GM13976 (cell line): ENCODE results near the gene XRCC4.
"Not testable (repeated sequence)": the region's sequence is repeated elsewhere in the genome, so short reads cannot be mapped to it uniquely, and the experiment has no call there.

Experiments used
- DNase-seq: peaks from one replicate; pipeline ENCODE4 v3.0.0; 2012; ENCODE audit warnings: low spot score
- CTCF ChIP-seq: IDR thresholded peaks from 2 replicates; pipeline ENCODE4 v1.5.1; 2012; ENCODE audit warnings: borderline replicate concordance, mild to moderate bottlenecking; ENCODE audit not compliant: insufficient read depth; ENCODE audit errors: extremely low read depth, missing control alignments, control extremely low read depth
- in situ Hi-C: fragments of 300-500 bp; cut with MboI; formaldehyde crosslinking; loops from one replicate; pipeline ENCODE4 v1.12.0; 2022; ENCODE audit warnings: low sequenced_read_pairs, mixed read lengths, inconsistent platforms; ENCODE audit not compliant: unreplicated experiment

The XRCC4 gene

DNA sequence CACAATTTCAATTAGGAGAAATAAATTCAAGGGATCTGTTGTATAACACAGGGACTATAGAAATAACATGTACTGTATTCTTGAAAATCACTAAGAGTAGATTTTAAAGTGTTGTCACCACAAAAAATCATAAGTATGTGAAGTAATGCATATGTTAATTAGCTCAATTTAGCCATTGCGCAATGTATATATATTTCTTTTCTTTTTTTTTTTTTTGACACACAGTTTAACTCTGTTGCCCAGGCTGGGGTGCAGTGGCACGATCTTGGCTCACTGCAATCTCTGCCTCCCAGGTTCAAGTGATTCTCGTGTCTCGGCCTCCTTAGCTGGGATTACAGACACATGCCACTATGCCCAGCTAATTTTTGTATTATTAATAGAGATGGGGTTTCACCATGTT is 70.2 kb downstream of the XRCC4 start:
- in situ Hi-C loops, result no loop called here
- no peak for TF ChIP-seq CTCF
- DNase-seq, result no peak

DNA sequence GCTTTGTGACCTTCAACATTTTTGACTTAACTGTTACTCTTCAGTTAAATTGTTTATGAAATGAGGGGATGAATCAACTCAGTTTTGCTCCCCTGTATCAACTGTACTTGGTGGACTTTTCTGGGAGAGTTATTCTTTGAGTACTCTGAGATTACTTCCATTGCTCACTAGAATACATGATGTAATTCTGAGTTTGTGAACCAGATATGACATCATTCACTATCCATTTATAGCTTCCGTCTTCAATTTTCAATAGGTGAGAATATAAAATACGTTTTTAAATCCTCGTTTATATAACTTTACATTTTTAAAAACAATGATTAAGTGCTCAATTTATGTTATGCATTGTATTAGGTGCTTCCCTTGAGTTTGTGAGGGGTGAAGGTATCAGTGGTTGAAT is 71.0 kb downstream of the XRCC4 start:
- no peak for TF ChIP-seq CTCF
- no peak for DNase-seq
- in situ Hi-C loops, result no loop called here

DNA sequence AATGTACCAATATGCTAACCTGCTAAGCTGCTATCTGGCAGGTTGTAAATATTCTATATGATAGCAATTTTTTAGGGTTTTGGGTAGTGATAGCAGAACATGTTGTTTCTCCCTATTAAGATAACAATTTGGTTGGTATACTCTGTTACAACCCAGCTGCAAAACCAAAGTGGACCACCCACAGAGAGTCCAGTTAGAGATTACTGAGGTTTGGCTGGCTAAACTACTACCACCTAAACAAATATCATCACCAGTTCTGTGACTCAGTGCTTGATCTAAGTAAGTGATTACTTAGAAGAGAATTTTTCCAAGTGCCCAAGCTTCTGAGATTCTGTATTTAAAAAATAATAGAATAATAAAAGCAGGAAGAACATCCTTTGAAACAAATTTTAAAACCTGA is 72.3 kb downstream of the XRCC4 start:
- DNase-seq, result no peak
- no peak for TF ChIP-seq CTCF
- in situ Hi-C loops, result no loop called here

DNA sequence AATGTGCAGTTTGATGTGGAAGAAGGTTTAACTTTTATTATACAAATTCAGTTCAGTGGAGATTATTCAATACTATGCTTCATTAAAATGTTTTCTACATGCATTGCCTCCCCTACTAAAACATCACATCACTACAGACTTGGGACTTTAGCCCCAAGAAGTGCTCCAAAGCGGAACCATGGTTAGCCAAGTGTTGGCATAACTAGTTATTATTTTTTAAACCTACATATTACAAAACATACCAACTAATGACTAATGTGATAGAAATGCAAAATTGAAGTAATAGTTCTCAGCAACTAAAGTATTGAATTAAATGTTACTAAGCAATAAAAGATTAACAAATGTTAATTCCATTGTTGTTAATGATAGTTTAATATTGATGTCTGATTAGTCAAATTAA is 74.5 kb downstream of the XRCC4 start:
- TF ChIP-seq CTCF, result no peak
- DNase-seq, result no peak
- in situ Hi-C loops, result no loop called here

DNA sequence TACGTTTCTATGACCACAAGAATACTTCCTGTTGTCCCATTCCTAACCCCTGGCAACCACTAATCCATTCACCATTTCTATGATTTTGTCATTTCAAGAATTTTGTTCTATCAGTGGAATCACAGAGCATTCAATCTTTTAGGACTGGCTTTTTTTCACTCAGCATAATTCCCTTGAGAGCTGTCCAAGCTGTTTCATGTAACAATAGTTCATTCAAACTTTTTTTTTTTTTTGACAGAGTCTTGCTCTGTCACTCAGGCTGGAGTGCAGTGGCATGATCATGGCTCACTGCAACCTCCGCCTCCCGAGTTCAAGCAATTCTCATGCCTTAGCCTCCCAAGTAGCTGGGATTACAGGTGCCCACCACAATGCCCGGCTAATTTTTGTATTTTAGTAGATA is 75.6 kb downstream of the XRCC4 start:
- DNase-seq, in situ Hi-C loops: not testable (repeated sequence)

GRCh38 chr5:83156001-83156400 is 78.7 kb downstream of the XRCC4 start:
- no peak for TF ChIP-seq CTCF
- in situ Hi-C loops, result no loop called here
- DNase-seq, result no peak

DNA sequence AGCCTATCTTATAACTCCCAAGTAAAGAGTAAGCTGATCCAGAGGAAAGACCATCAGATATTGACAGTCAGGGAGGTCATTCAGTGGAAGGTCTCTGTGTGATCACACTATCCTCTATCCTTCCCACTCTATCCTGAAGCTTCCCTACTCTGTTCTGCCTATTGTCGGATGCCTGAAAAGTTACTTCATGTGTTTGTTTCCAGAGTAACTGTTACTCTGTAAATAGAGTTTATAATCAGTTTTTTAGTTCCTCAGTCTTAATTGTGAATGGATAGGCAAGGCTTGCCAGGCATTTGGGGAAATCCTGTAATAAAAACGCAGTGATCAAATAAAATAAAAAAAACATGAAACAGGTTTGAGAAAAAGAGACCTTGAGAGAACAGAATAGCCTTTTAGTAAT is 79.8 kb downstream of the XRCC4 start:
- no peak for TF ChIP-seq CTCF
- in situ Hi-C loops, result no loop called here
- no peak for DNase-seq
